ENCODE data around the gene PPP1R2.
"Not testable (repeated sequence)": the region's sequence is repeated elsewhere in the genome, so short reads cannot be mapped to it uniquely, and the experiment has no call there.

PPP1R2 gene

GRCh38 chr3:195532834-195533233, 10.3 kb downstream of the PPP1R2 start:
- DNase-seq = no peak

GRCh38 chr3:195532345-195532744, 10.8 kb downstream of the PPP1R2 start:
- DNase-seq = no peak

GRCh38 chr3:195531683-195532082, 11.4 kb downstream of the PPP1R2 start:
- DNase-seq = no peak

GRCh38 chr3:195526492-195526891, 16.6 kb downstream of the PPP1R2 start:
- no peak for DNase-seq

- DNase-seq = no peak
Observed at GRCh38 chr3:195524171-195524896, 18.8 kb downstream of the PPP1R2 start.

GRCh38 chr3:195522254-195523023, 20.7 kb downstream of the PPP1R2 start:
- no peak for DNase-seq

GRCh38 chr3:195517030-195517429, 26.1 kb downstream of the PPP1R2 start:
- DNase-seq = no peak

GRCh38 chr3:195514610-195515235, 28.4 kb downstream of the PPP1R2 start:
- DNase-seq = not testable (repeated sequence)

GRCh38 chr3:195512798-195513345, 30.3 kb downstream of the PPP1R2 start:
- DNase-seq = no peak

- DNase-seq = no peak
Observed at GRCh38 chr3:195511136-195511535, 32.0 kb downstream of the PPP1R2 start.

- no peak for DNase-seq
Observed at GRCh38 chr3:195508185-195508584, 34.9 kb downstream of the PPP1R2 start.

- no peak for DNase-seq
Observed at GRCh38 chr3:195475614-195476013, 67.5 kb downstream of the PPP1R2 start.

GRCh38 chr3:195475116-195475515, 68.0 kb downstream of the PPP1R2 start:
- DNase-seq = not testable (repeated sequence)

- no peak for DNase-seq
Observed at GRCh38 chr3:195468841-195469240, 74.3 kb downstream of the PPP1R2 start.

GRCh38 chr3:195468391-195468776, 74.7 kb downstream of the PPP1R2 start:
- DNase-seq = no peak

- no peak for DNase-seq
Observed at GRCh38 chr3:195467641-195468390, 75.3 kb downstream of the PPP1R2 start.

- DNase-seq = no peak
Observed at GRCh38 chr3:195466251-195466650, 76.9 kb downstream of the PPP1R2 start.
